ENCODE measurements around the gene POGLUT2.
A peak's percentile ranks its signal among the peaks of the same experiment; 100 is the strongest.

The POGLUT2 gene

GRCh38 chr13:102798581-102799425 lies at the start of gene POGLUT2, which contains the start of gene BIVM:
POGLUT2 (minus strand) TSS chr13:102798976; CDS start chr13:102798670, 306 bp downstream.
BIVM (plus strand) TSS chr13:102799119; CDS start chr13:102807268, 8,149 bp downstream.
- peak; percentile 66 for DNase-seq

GRCh38 chr13:102847272-102848234 lies 48.8 kb upstream of the POGLUT2 start:
- no peak for DNase-seq

GRCh38 chr13:102846261-102847015 lies 47.7 kb upstream of the POGLUT2 start:
- no peak for DNase-seq

DNA sequence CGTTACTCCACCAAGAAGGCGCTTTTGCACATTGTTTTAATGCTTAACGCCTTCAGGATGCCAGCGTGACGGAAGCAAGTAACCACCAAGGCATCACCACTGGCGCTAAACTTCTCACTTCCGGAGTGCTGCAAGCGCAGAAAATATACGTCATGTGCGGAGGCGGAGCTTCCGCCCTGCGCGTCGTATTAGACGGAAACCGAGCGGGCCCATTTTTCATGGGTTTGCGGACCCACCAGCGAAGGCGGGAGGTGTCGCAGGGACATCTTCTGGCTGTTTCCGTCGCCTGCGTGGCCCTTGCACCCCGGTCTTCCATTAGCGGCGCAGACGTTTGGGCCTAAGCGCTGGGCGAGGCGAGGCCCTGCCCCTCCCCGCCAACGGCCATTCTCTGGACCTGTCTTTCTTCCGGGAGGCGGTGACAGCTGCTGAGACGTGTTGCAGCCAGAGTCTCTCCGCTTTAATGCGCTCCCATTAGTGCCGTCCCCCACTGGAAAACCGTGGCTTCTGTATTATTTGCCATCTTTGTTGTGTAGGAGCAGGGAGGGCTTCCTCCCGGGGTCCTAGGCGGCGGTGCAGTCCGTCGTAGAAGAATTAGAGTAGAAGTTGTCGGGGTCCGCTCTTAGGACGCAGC lies 47.0 kb upstream of the POGLUT2 start, which contains the start of gene ERCC5:
Gene ERCC5 (plus strand): TSS at position 403 of the 631 bp plus-strand sequence. CDS start 235 bp downstream, outside the sequence.
- DNase-seq, result peak; percentile 64

DNA sequence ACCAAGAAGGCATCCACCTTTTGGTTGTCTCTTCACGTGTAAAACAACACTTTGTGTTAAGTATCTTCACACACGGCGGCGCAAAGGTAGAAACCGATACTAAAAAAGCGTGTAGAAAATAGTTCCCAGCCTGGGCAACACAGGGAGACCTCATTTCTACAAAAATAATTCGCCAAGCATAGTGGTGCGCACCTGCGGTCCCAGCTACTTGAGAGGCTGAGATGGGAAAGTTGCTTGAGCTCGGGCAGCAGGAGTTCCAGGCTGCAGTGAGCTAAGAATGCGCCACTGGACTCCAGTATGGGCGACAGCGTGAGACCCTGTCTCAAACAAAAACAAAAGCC lies 46.5 kb upstream of the POGLUT2 start:
- no peak for DNase-seq

DNA sequence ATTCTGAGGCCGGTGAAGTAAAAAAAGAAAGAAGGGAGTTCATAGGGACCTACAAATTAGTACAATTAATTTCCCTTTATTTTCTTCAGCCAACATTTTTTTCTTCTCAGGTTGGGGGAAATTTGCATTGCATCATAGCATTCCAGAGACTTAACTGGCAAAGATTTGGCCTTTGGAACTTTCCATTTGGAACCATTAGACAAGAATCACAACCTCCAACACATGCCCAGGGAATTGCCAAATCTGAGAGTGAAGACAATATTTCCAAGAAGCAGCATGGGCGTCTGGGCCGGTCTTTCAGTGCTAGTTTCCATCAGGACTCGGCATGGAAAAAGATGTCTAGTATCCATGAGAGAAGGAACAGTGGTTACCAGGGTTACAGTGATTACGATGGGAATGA lies 40.7 kb upstream of the POGLUT2 start:
- no peak for DNase-seq

- DNase-seq, result no peak
Measured at GRCh38 chr13:102838982-102839381, 40.2 kb upstream of the POGLUT2 start.

- no peak for DNase-seq
Measured at GRCh38 chr13:102838273-102838672, 39.5 kb upstream of the POGLUT2 start.

- DNase-seq, result no peak
Measured at GRCh38 chr13:102836471-102836870, 37.7 kb upstream of the POGLUT2 start.

DNA sequence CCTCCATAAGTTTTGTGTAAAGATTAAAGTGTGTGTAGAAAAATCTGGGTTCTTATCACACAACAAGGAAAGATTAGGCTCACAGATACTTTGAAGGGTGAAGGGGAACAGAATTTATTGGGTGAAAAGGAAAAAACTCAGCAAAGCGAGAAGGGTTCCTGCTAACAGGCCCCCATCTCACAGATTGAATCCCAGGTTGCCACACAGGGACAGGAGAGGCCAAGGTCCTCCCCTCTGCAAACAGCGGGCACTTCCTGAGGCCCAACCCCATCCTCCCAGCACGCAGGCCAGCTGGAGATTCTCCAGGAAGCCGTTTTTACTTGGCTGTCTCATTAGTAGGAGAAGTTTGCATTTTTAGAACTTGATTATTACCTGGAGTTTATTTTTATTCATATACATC lies 31.9 kb upstream of the POGLUT2 start:
- DNase-seq, result no peak

- no peak for DNase-seq
Measured at GRCh38 chr13:102825921-102826706, 27.3 kb upstream of the POGLUT2 start.

DNA sequence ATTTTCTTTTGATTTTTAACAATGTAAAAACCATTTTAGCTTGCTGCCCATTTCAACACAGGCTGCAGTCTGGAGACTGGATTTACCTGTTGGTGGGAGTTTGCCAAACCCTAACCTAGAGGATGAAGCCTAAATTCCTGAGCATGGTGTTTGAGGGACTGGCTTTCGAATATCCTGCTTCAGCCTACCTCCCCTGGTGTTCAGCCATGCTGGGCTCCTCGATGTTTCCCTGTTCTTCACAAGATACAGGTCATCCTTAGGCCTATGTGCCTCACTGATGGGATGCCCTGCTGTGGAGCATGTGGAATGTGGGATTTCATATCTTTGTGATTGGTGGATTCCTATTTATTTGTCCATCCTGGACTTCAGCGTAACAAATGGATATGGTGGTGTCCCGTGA lies 26.6 kb upstream of the POGLUT2 start:
- no peak for DNase-seq

- DNase-seq, result no peak
Measured at GRCh38 chr13:102817907-102818306, 19.1 kb upstream of the POGLUT2 start.

DNA sequence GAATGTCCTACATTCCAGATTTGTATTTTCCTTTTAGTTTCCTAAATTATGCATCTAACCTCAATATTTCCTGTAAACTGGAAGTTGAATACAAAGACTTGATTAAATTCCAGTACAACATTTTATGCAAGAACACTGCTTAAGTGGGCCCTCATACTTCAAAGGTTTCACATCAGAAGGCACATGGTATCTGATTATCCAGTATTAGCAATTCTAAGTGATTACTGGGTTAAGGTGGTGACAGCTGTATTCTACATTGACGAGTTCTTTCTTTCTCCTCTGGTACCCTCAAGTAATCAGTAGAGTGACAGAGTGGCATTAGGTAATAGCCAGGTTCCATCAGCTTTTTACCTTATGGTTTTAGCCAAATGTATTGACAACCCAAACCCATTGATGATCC lies 18.5 kb upstream of the POGLUT2 start:
- DNase-seq, result no peak

DNA sequence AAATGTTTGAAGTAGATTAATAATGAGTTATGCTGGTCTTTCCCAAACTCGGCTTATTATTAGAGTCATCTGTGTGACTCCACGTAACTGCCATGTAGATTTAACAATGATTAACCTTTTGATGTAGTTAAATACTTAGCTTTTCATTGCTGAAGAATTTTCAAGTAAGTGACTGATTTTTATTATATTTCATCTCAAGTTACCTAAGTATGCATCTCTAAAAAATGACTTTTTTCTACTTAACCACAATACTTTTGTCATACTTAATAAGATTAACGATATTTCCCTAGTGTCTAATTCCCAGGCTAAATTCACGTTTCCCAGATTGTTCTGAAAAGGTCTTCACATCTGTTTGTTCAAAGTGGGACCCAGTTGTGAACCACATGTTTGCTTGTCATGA lies 17.9 kb upstream of the POGLUT2 start:
- no peak for DNase-seq

GRCh38 chr13:102815788-102816187 lies 17.0 kb upstream of the POGLUT2 start:
- no peak for DNase-seq

- DNase-seq, result no peak
Measured at GRCh38 chr13:102814793-102815192, 16.0 kb upstream of the POGLUT2 start.

DNA sequence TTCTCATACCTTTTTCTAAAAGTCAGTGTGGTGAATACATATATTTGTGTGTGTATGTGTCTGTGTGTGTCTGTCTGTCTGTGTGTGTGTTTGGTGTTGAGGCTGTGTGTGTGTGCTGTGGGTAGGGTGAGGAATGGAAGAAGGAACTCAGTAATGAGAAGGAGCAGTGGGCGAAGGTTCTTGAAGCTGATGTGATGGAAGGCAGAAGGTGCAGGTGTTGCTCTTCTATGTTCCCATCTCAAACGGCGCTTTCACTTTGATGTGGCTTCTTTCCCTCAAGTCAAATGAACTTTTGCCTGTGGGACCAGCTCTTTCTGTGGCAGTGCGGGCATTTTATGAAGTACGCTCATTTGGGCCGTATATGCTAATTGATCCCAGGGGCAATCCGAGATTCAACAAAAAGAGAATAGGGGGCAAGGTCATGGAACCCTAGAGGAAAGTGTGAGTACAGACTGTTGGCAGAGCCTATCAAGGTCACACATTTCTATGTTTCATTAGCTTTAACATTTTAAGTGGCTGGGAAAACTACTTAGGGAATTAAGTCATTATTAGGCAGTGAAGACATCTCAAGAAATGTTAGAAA lies 15.3 kb upstream of the POGLUT2 start:
- DNase-seq, result no peak

GRCh38 chr13:102812611-102813287 lies 14.0 kb upstream of the POGLUT2 start:
- no peak for DNase-seq

DNA sequence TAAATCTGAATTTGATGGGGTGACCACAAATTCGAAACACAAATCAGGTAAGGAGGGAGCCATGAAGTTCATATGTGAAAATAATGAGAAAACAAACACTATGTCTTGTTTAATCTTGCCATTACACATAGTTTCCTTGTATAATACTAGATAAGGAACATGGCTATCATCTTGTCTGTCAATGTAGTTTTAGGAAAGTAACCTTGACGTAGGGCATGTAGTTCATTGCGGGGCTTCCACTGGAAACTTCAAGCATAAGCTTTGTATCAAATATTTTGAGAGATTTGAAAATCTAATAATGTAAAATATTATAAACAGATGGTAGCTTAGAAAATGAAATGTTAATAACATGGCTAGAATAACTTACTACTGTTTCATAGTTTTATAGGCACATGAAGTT lies 8.9 kb upstream of the POGLUT2 start:
- DNase-seq, result no peak

All from NCI-H2081 treated with DMSO at 0.1 percent for 48 hours (cell line).